ENCODE results near the gene PSMC1.
"Not testable (repeated sequence)": the region's sequence is repeated elsewhere in the genome, so short reads cannot be mapped to it uniquely, and the experiment has no call there.

PSMC1 gene

DNA sequence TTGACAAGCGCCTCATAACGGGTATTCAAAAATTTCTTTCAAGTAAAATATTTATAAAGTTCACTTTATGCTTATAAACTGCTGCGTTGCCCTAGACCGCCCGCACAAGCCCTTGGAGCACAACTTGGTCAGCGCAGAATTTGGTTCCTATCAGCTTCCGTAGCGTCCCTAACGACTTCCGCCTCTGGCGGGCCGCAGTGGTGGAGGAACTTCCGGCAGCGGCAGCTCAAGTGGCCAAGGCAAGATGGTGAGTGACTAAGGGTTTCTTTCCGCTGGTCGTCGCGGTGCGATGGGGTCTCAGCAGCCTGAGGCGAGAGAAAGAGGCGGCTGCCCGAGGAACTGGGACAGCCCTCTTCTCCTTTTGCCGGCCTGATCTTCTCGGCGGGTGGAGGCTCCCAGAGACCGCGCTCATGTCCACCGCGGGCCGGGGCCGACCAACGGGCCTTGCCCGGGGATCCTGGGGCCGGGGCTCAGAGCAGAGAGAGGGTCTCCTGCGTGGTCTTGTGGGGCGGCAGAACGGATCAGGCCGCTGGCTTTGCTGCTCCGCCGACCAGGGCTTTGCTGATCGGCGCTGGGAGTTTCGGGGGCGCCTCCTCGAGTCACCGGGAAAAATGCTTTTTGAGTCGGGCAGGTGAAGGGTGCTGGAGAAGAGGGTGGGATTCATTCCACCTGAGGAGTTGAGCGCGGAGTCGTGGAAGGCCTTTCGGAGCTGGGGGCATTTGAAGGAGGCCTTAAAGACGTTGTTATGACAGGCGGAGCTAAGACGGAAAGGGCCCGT is at the start of gene PSMC1:
PSMC1 (plus strand) TSS at position 200 of the 778 bp plus-strand sequence; CDS start at position 245, 45 bp downstream.
- DNase-seq (ENCODE audit: low read depth in 2 of 2), result peak; percentile 85 to 86

DNA sequence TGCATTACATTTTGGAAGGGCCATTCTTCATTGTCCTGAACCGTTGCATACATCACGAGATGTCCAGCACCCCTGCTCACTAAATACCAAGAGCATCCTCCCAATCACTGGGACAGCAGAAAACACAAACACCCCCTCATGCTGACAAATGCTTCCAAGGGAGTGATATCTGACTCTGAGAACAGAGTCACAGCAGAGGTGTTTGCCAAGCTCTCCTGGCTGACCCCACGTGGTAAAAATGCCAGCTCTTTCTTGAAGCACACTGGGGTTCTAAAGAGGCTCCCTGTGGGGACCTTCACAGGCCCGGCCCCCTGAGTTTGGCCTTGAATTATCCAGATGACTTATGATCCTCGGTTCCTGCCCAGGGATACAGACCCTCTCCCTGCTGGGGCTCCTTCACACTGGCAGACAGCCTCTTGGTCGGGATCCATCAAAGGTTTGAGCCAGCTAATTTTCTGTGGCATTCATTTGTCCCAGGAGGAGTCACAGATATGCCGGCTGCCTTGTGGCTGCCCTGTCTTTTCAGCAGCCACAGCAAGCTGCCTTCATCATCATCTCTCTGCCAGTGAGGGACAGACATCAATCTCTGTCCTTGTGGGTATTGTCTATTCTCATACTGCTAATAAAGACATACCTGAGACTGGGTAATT is 43.1 kb upstream of the PSMC1 start:
- no peak for DNase-seq (ENCODE audit: low read depth in 2 of 2)

DNA sequence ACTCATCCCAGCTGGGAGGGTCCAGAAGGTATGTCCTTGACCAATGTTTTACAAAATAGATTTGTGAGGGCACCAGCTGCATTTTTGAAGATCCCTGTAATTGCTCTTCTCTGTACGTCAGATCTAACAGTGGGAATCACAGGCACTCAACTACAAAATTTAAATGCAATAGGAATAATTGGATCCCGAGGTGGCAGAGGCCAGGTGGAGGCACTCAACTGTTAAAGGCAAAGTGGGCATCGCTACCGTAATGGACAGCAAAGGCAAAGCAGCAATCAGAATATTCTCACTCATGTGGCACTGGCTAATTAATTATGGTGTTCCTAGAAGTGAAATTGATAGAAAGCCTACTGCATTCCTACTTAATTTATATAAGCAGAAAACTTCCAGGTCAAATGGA is 27.9 kb upstream of the PSMC1 start:
- no peak for DNase-seq (ENCODE audit: low read depth in 2 of 2)

DNA sequence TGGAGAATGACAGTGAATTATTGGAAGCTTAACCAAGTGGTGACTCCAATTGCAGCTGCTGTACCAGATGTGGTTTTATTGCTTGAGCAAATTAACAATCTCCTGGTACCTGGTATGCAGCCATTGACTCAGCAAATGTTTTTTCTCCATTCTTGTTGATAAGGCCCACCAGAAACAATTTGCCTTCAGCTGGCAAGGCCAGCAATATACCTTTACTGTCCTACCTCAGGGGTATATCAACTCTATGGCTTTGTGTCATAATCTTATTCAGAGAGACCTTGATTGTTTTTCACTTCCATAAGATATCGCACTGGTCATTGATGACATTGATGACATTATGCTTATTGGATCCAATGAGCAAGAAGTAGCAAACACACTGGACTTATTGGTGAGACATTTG is 26.4 kb upstream of the PSMC1 start:
- not testable (repeated sequence) for DNase-seq (ENCODE audit: low read depth in 2 of 2)

DNA sequence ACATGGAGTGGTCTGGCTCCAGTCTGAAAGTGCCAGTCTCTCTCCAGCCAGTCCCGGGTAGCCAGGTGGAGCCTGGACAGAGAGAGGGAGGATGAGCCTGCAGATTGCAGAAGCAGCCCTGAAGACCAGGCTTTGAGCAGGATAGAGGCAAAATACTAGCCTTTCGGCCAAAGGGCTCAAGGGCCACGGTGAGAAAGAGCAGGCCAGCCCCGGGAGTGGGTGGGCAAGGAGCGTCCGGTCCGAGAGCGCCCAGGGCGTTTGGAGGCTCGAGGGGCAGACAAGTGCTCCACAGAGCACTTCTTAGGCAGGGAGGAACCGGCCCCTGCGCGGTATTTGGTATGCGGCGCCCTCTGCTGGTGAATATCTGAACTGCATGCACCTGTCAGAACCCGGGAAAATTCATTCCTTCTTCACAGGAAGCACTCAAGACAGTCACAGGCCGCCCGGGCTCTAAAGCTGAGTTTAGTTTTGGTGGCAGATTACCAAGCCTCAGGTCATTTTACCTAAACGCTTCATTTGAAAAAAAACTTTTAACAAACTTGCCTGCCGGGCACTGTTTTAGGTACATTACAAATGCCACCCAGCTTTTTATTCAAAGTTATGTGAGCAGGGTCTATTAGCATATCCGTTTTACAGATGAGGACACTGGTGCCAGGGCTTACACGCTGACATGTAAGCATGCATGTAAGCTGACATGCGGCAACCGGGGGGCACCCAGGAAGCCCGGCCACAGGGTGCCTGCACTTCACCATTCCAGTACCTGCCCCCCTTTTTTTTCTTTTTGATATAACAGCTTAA is 21.0 kb upstream of the PSMC1 start:
- DNase-seq (ENCODE audit: low read depth in 2 of 2), result peak; percentile 30 to 61

DNA sequence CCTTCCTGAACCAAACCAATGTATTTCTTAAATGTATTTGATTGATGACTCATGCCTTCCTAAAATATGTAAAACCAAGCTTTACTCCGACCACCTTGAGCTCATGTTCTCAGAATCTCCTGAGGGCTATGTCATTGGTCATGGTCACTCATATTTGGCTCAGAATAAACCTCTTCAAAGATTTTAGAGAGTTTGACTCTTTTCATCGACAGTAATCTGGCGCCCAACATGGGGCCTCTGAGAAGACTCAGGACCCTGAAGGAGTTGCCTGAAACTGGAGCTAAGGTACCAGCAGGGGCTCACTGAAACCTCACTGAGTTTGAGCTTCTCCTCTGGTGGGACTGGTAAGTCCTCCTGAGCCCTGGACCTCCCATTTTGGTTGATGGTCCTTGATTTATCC is 17.2 kb upstream of the PSMC1 start:
- no peak for DNase-seq (ENCODE audit: low read depth in 2 of 2)

DNA sequence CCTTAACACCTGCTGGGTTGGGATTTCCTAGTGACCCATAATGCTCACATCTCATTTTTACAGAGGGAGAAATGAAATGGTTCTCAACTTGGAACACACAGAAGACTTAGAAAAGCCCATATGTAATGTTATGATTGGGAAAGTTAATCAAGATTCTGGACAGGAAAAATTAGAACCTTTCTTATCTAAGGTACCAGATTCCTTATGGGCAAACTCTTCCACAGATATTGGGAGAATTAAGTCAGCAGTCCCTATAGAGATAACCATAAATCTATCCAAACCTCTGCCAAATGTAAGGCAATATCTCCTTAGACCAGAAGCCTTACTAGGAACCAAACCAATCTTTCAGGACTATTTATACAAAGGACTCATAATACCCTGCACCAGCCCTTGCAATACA is 13.9 kb upstream of the PSMC1 start:
- no peak for DNase-seq (ENCODE audit: low read depth in 2 of 2)

DNA sequence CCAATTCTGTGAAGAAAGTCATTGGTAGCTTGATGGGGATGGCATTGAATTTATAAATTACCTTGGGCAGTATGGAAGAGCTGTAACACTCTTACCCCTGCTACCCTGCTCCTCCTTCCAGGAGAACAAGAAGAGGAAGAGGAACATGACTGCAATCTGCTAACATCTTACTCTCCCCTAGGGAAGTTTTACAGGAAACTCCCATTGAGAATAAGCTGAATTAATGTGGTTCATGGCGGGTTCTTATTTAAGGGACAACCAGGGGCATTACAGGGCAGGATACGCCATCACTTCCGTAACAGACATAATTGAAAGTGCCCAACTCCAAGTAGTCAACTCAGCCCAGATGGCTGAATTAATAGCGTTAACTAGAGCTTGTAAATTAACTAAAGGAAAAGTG is 9.4 kb upstream of the PSMC1 start:
- no peak for DNase-seq (ENCODE audit: low read depth in 2 of 2)

DNA sequence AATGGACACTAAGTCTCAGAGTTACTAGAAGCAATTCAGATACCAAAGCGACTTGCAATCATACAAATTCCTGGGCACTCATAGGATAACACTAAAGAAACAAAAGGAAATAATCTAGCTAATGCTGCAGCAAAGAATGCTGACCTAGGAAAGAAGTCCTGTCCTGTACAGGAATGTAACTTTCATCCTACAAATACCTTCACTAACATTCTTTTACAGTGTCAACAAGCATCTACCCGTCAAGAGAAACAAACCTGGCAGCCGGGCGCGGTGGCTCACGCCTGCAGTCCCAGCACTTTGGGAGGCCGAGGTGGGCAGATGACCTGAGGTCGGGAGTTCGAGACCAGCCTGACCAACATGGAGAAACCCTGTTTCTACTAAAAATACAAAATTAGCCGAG is 8.9 kb upstream of the PSMC1 start:
- not testable (repeated sequence) for DNase-seq (ENCODE audit: low read depth in 2 of 2)

DNA sequence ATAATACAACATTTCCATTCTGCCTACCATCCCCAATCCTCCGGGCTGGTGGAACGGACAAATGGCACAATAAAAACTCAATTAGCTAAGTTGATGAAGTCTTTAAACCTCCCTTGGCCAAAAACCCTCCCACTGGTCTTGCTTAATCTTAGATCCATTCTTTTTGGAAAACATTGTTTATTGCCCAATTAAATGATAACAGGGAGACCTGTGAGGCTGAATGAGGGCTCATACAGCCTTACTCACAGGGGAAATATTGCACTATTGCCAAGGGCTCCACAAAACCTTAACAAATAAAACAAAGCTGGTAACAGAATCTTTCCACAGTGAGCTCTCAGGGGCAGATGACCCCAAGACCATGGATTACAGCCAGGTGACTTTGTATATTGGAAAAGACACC is 7.8 kb upstream of the PSMC1 start:
- DNase-seq (ENCODE audit: low read depth in 2 of 2), result no peak

DNA sequence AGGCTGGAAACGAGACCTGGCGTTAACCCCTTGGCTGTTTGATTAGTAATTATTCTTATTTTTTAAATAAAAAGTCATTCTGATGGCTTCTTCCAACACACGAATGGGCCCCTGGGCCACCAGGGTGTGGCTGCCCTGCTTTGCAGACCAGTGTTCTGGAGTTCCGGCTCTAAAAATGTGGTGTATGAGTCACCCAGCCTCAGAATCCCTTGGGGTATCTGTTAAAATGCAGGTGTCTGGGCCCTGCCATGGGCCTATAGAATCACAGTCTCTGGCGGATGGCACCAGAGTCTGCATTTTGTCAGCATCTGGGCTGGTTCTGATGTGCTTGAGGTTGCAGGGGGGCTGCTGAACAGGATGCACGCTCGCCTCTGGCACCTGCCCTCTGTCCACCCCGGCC is 2.5 kb upstream of the PSMC1 start:
- DNase-seq (ENCODE audit: low read depth in 2 of 2), result no peak

DNA sequence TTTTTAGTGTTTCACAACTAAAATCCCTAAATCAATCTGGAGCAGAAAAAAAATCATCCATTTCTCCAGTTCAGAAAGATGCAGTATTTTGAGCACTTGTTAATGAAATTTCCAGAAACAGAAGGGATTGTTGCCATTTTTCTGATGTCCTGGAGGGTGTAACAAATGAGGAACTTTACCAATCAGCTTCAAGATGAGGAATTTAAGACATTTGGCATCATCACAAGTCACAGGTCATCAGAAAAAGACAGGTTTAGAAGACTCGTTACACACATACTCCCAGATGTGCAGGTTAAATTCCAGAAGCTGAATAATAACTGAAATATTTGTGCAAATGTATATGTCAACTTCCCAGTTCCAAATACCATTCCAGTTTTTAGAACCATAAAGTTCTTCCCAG is 482 bp upstream of the PSMC1 start:
- no peak for DNase-seq (ENCODE audit: low read depth in 2 of 2)

DNA sequence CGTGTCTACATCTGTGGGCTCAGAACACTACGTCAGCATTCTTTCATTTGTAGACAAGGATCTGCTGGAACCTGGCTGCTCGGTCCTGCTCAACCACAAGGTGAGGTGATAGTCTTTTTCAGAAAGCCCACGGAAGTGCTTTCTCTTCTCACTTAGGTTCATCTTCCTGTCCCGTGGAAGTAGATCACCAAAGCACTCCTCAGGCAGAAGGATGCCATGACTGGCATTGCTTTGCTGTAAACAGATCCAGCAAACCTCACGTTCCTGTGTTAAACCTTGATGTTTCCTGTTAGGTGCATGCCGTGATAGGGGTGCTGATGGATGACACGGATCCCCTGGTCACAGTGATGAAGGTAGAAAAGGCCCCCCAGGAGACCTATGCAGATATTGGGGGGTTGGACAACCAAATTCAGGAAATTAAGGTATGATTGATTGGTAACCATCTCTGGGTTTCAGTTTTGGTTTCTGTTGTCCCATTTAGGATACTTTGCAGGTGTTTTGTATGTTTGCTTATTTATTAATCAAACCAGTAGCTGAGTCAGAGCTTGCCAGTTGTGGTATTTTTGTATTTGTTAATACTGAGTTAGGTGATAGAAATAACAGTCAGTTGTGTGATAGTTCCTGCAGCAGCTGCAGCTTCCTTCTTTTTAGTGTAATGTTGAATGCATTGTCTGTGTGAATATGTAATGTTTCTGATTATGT is 7.5 kb downstream of the PSMC1 start:
- DNase-seq (ENCODE audit: low read depth in 2 of 2), result no peak

DNA sequence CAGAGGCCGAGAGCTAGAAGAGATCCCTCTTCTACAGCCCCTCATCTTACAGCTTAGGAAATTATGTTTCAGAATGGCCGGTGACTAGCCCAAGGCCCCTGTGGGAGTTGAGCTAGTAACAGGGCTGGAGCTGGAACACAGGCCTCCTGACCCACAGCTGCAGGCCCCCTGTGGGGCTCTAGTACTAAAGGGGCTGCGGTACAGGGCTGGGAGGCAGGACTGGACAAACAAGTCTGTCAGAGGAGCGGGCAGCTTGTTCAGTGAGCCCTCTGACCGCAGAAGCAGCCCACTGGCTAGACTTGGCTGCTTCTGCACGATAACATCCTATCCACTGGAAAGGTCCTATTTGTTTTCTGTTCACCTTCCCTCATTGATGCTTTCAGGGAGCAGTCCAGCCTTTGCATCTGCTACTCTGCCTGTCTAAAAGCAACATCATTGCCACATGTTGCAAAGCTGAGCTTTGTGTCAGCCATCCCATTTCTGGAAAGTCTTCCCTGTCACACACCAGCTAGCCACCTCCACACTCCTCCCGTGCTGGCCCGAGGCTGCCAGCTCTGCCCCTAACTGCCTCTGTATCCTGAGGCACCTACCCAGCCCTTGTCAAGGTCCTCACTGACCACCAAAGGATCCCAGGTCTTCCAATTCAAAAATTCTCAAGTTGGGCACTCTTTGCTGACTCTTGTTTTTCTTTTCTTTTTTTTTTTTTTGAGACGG is 10.2 kb downstream of the PSMC1 start:
- DNase-seq (ENCODE audit: low read depth in 2 of 2), result no peak

DNA sequence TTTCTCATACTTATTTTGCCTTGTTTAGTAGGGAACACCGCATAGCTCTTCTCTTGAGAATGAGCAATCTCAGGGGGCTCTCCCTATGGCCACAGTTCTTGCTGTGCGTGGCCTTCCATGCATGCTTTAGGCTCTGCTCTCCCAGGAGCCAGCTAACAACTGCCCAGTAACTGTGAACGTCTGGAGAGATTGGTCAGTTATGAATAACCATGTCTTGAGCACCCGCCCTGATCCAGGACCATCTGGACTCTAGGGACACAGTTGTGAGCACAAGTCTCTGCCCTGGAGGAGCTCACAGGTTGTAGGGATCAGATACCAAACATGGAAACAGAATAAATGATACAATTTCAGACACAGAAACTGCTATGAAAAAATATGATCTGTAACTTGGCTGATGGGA is 12.1 kb downstream of the PSMC1 start:
- no peak for DNase-seq (ENCODE audit: low read depth in 2 of 2)

DNA sequence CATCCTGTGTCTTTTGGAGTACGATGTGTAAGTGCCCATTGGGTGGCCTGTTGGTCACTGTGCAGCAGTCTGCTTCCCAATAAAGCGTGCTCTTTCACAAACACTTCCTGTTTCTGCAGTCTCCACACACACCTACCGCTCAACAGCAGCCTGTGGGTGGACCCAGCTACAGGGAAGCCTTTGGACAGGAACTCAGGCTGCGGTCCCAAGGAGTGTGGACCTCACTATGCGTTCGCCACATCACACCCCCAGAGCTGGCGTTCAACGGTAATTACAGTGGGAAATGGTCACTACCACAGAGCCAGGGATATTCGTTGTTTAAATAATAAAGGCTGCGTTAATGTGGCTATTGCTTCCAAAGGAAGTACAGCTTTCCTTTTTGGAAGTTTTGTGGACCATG is 16.2 kb downstream of the PSMC1 start:
- no peak for DNase-seq (ENCODE audit: low read depth in 2 of 2)

DNA sequence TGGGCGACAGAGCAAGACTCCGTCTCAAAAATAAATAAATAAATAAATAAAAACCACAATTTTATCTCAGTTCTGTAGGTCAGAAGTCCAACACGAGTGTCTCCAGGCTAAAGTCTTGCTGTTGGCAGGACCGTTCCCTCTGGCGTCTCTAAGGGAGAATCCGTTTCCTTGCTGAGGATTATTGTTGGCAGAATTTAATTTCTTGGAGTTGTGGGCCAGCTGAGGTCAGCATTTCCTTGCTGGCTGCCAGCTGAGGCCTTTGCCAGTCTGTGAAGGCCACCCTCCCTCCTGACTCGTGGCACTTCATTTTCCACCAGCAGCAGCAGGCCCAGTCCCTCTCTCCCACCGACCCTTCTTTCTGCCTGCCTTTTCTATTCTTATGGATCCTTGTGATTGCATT is 17.2 kb downstream of the PSMC1 start:
- no peak for DNase-seq (ENCODE audit: low read depth in 2 of 2)

DNA sequence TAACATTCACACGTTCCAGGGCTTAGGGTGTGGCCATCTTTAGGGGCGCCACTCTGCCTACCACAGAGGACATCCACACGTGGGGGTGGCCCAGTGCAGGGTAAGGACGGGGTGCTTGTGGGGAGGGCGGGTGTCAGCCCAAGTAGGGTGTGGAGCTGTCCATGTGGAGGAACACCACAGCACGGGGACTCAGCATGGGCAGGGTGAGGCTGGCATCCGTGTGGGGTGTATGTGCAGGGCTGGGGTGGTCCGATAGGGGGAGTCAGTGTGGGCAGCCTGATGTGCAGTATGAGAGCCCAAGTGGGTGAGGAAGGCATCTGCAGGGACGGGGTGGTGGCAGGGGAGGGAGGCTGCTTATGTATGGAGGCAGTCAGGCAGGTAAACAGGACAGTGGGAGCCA is 17.7 kb downstream of the PSMC1 start:
- DNase-seq (ENCODE audit: low read depth in 2 of 2), result no peak

DNA sequence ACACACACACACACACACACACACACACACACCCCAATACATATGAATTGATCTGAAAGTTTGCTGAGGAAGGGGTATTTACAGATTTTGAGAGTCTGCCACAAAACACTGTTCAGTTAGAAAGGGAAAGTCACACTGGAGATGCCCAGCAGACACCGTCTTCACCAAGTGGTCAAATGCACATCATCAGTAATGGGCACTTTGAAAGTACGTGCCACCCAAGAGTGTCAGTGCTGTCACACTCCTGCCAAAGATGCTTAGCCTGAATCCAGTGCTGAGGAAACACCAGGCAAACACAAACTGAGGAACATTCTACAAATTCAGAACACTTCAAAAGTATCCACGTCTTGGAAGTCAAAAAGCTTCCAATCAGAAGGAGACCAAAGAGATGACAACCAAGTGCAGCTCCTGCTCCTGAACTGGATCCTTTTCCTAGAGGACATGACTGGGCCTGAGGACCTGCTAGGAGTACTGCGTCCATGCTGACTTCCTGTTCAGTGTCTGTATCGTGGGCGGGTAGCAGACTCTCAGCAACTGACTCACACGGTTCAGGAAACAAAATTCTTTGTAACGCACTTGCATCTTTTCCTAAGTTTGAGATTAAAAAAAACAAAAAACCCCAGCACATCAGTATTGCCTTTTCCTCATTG is 18.6 kb downstream of the PSMC1 start:
- no peak for DNase-seq (ENCODE audit: low read depth in 2 of 2)

DNA sequence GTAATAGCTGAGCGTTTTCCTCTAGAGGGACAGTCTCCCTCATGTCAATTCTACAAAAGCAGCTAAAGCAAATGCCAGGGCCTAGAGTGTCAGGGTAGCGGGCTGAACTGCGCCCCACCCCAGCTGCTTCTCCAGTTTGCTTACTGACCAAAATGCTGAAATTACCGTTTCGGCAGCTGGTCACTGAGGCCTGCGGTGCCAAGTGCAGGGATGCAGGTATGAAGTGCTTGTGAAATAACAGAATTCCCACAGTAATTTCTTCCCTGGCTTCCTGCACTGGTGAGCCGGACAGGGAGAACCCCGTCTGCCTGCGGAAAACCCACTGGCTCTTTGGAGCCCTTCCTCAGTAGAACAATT is 19.1 kb downstream of the PSMC1 start:
- no peak for DNase-seq (ENCODE audit: low read depth in 2 of 2)

DNA sequence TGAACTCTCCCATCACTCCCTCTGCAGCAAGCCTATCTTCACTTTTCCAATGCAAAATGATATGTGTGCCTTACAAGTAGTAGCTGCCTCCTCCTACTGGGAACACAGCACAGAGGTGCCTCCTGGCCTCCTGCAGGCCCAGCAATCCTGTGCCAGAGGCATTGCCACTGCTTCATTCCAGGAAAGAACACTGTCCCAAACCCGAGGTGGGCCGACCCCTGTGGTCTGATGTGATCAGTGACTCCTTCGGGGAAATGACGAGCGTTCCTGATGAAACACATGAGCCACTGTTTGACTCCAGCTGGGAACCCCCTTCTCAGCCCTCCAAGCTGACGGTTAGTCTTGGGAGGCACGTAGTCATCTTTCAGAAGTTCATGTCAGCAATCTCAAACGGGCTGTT is 19.5 kb downstream of the PSMC1 start:
- DNase-seq (ENCODE audit: low read depth in 2 of 2), result peak; percentile 21 to 29
